Neural cell (in vitro differentiated cells): Measurements from ENCODE around the gene GTF2IRD1.

Source experiments
- CTCF ChIP-seq: fragments of 450-650 bp; IDR thresholded peaks from 2 replicates; pipeline ENCODE4 v1.5.1; 2014; ENCODE audit warnings: antibody characterized with exemption, mild to moderate bottlenecking, moderate library complexity; ENCODE audit not compliant: poor library complexity, severe bottlenecking
- EP300 ChIP-seq: fragments of 450-650 bp; conservative IDR thresholded peaks from 2 replicates; pipeline ENCODE4 v1.6.1; 2014; ENCODE audit warnings: antibody characterized with exemption, mild to moderate bottlenecking, moderate library complexity; ENCODE audit not compliant: poor library complexity, severe bottlenecking
- POLR2AphosphoS5 ChIP-seq: IDR thresholded peaks from 2 replicates; pipeline ENCODE4 v1.6.1; 2012
- RAD21 ChIP-seq: fragments of 450-650 bp; conservative IDR thresholded peaks from 2 replicates; pipeline ENCODE4 v1.6.1; 2014; ENCODE audit warnings: antibody characterized with exemption, mild to moderate bottlenecking, moderate library complexity
- TAF1 ChIP-seq: IDR thresholded peaks from 2 replicates; pipeline ENCODE4 v1.6.1; 2012; ENCODE audit warnings: low read depth
- TF ChIP-seq, protein P1 (sequence below): IDR thresholded peaks from 2 replicates; pipeline ENCODE4 v1.6.1; 2012; ENCODE audit warnings: borderline replicate concordance

GRCh38 chr7:74505471-74506324, 52.0 kb downstream of the GTF2IRD1 start:
- TF ChIP-seq, protein P1, sequence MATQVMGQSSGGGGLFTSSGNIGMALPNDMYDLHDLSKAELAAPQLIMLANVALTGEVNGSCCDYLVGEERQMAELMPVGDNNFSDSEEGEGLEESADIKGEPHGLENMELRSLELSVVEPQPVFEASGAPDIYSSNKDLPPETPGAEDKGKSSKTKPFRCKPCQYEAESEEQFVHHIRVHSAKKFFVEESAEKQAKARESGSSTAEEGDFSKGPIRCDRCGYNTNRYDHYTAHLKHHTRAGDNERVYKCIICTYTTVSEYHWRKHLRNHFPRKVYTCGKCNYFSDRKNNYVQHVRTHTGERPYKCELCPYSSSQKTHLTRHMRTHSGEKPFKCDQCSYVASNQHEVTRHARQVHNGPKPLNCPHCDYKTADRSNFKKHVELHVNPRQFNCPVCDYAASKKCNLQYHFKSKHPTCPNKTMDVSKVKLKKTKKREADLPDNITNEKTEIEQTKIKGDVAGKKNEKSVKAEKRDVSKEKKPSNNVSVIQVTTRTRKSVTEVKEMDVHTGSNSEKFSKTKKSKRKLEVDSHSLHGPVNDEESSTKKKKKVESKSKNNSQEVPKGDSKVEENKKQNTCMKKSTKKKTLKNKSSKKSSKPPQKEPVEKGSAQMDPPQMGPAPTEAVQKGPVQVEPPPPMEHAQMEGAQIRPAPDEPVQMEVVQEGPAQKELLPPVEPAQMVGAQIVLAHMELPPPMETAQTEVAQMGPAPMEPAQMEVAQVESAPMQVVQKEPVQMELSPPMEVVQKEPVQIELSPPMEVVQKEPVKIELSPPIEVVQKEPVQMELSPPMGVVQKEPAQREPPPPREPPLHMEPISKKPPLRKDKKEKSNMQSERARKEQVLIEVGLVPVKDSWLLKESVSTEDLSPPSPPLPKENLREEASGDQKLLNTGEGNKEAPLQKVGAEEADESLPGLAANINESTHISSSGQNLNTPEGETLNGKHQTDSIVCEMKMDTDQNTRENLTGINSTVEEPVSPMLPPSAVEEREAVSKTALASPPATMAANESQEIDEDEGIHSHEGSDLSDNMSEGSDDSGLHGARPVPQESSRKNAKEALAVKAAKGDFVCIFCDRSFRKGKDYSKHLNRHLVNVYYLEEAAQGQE, result no peak
- TF ChIP-seq CTCF, result no peak
- TF ChIP-seq POLR2AphosphoS5, result no peak
- no peak for TF ChIP-seq EP300
- no peak for TF ChIP-seq RAD21
- TF ChIP-seq TAF1, result no peak
